Cardiac fibroblast (primary cell): Measurements from ENCODE around the gene SPATA2.

Experiments
- DNase-seq, 2 donors: peaks; one replicate each; pipeline versions ENCODE4 v3.0.0 to v3.0.0-alpha.2; 2010; ENCODE audit warnings: low read depth in 2 of 2
- H3K4me3 ChIP-seq, 2 donors: replicated peaks in 1 of 2; 1 replicate in 1 of 2; 2 replicates in 1 of 2; pipeline ENCODE4 v1.5.1; 2011; ENCODE audit warnings: low read depth in 2 of 2, low read length in 2 of 2, mild to moderate bottlenecking in 2 of 2, moderate library complexity in 1 of 2
- TF ChIP-seq, protein P1 (sequence below): IDR thresholded peaks from one replicate; pipeline ENCODE4 v1.5.1; 2011; ENCODE audit warnings: low read depth, mild to moderate bottlenecking, low read length, inconsistent platforms

Gene SPATA2

GRCh38 chr20:49888212-49889000 lies 26.9 kb downstream of the SPATA2 start:
- H3K4me3 ChIP-seq: no peak overlapping the region
- TF ChIP-seq, protein P1, sequence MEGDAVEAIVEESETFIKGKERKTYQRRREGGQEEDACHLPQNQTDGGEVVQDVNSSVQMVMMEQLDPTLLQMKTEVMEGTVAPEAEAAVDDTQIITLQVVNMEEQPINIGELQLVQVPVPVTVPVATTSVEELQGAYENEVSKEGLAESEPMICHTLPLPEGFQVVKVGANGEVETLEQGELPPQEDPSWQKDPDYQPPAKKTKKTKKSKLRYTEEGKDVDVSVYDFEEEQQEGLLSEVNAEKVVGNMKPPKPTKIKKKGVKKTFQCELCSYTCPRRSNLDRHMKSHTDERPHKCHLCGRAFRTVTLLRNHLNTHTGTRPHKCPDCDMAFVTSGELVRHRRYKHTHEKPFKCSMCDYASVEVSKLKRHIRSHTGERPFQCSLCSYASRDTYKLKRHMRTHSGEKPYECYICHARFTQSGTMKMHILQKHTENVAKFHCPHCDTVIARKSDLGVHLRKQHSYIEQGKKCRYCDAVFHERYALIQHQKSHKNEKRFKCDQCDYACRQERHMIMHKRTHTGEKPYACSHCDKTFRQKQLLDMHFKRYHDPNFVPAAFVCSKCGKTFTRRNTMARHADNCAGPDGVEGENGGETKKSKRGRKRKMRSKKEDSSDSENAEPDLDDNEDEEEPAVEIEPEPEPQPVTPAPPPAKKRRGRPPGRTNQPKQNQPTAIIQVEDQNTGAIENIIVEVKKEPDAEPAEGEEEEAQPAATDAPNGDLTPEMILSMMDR: peak; percentile 88
- DNase-seq: peak; percentile 65 to 66

DNA sequence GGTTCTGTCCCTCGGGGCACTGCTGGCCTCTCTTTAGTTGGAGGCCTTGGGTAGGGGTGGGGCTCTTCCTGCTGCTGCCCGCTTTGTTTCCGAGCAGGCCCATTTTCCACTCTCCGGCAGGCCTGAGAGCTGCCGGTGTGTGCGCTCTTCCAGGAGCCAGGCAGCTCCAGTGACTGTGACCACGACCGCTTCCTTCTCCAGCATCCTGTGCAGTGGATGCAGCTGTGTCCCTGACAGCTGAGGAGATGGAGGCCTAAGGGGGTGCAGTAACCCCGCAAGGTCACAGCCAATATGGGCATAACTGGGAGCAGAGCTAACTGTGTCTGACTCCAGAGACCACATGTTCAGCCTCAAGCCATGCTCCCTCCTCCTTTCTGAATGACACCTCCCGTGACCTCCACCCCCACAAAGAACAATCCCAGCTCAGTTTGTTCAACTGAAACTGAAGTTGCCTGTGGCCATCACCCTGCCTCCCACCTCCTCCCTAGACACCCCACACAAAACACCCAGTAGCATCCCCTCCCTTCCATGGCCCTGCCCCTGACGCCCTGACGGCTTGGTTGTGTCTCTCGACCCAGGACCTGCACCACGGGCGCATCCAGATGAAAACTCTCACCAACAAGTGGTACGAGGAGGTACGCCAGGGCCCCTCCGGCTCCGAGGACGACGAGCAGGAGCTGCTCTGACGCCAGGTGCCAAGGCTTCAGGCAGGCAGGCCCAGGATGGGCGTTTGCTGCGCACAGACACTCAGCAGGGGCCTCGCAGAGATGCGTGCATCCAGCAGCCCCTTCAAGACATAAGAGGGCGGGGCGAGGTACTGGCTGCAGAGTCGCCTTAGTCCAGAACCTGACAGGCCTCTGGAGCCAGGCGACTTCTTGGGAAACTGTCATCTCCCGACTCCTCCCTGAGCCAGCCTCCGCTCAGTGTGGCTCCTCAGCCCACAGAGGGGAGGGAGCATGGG lies 27.8 kb downstream of the SPATA2 start:
- H3K4me3 ChIP-seq: no peak overlapping the region
- TF ChIP-seq, protein P1: no peak
- no peak for DNase-seq

DNA sequence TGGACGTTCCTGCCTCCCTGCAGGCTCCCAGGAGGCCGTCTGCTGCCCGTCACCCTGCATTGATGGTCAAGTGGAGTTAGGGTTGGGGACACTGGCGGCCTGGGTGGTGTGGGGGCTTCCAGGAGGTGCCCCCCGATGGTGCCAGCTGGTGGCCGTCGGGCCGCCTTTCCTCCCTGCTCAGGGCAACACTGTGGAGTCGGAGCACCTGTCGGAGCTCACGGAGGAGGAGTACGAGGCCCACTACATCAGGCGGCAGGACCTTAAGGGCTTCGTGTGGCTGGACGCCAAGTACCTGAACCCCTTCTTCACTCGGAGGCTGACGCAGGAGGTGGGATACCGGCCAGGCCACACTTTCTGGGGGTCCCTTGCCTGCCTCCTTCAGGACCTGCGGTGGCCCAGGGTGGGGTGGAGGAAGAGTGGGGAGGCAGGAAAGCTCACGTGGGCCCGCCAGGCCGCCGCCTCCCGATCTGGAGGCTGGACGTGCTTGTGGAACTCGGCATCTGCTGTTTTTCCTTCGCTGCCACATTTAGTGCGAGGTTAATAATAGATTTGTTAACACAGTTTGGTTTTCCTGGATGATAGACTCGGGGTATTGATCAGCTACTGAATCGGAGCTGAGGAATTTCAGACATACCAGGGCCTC lies 28.6 kb downstream of the SPATA2 start:
- TF ChIP-seq, protein P1: no peak
- H3K4me3 ChIP-seq: no peak overlapping the region
- no peak for DNase-seq

DNA sequence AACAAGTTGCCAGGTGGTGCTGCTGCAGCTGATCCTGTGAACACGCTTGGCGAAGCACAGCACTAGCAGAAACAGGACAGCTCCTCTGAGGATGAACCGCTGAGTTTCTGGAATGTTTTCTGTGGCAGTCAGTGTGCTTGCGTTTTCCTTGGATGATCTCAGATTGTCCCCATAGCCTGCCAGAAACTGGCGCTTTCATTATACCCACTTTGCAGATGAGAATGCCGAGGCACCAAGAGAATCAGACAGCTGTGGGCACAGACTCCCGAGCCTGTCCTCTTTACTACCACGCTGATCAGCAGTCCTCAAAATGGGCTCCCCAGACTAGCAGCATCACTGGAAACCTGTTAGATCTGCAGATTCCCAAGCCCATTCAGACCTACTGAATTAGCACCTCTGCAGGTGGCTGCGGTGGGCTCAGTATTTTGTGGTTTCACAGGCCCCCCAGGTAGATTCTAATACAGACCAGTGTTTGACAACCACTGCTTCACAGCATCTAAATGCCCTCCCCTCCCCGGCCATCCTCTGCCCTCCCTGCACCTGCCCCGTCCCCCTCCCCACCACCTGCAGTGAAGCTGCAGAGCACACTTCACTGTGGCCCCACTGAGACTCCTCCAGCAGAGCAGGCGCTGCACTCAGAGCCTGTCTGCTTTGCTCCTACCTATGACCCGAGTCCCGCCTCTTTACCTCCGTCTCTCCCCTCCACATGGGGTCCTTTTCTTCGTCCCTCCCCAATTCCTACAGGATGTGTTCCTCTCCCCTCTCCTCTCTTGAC lies 29.6 kb downstream of the SPATA2 start:
- TF ChIP-seq, protein P1: no peak
- DNase-seq: no peak
- no peak overlapping the region for H3K4me3 ChIP-seq

GRCh38 chr20:49883246-49883802 lies 32.0 kb downstream of the SPATA2 start:
- TF ChIP-seq, protein P1: no peak

More at GRCh38 chr20:49883246-49883802, 32.0 kb downstream of the SPATA2 start:
- no peak overlapping the region for H3K4me3 ChIP-seq
- no peak for DNase-seq
